MM.1S (cell line): ENCODE measurements around the gene BCL7B.

Experiments
- DNase-seq: peaks from one replicate; pipeline ENCODE4 v3.0.0-alpha.2; 2015
- H2AFZ ChIP-seq: fragments of 300-600 bp; sonication (generic); 2 replicates; pipeline ENCODE4 v1.6.0; 2016; ENCODE audit warnings: antibody characterized with exemption, low read length
- H3F3A ChIP-seq: fragments of 300-600 bp; sonication (generic); 2 replicates; pipeline ENCODE4 v1.6.1; 2016; ENCODE audit warnings: mild to moderate bottlenecking, antibody characterized with exemption, low read length, moderate library complexity, mixed read lengths; ENCODE audit not compliant: insufficient read depth
- H3K27ac ChIP-seq: fragments of 300-600 bp; sonication (generic); 2 replicates; pipeline ENCODE4 v1.5.1; 2016; ENCODE audit warnings: mild to moderate bottlenecking, low read length
- H3K27me3 ChIP-seq: fragments of 300-600 bp; sonication (generic); replicated peaks from 2 replicates; pipeline ENCODE4 v1.6.0; 2016; ENCODE audit warnings: low read length; ENCODE audit not compliant: insufficient read depth
- H3K36me3 ChIP-seq: fragments of 300-600 bp; sonication (generic); replicated peaks from 2 replicates; pipeline ENCODE4 v1.6.1; 2016; ENCODE audit warnings: mild to moderate bottlenecking, low read length, mixed read lengths; ENCODE audit not compliant: insufficient read depth
- H3K4me1 ChIP-seq: fragments of 300-600 bp; sonication (generic); 2 replicates; pipeline ENCODE4 v1.6.1; 2016; ENCODE audit warnings: low read length, mixed read lengths
- H3K4me2 ChIP-seq: fragments of 300-600 bp; sonication (generic); 2 replicates; pipeline ENCODE4 v1.6.0; 2016; ENCODE audit warnings: low read depth, low read length
- H3K4me3 ChIP-seq: fragments of 300-600 bp; sonication (generic); 2 replicates; pipeline ENCODE4 v1.5.1; 2016; ENCODE audit warnings: low read length, mixed read lengths
- H3K79me2 ChIP-seq: fragments of 300-600 bp; sonication (generic); 2 replicates; pipeline ENCODE4 v1.6.1; 2016; ENCODE audit warnings: mixed run types, low read length, mixed read lengths
- H3K9ac ChIP-seq: fragments of 300-600 bp; sonication (generic); 2 replicates; pipeline ENCODE4 v1.6.1; 2016; ENCODE audit warnings: low read length, mixed read lengths
- H3K9me2 ChIP-seq: fragments of 300-600 bp; sonication (generic); replicated peaks from 2 replicates; pipeline ENCODE4 v1.6.1; 2016; ENCODE audit warnings: mild to moderate bottlenecking, low read length, mixed read lengths; ENCODE audit not compliant: insufficient read depth
- H3K9me3 ChIP-seq: fragments of 300-600 bp; sonication (generic); replicated peaks from 2 replicates; pipeline ENCODE4 v1.6.1; 2016; ENCODE audit warnings: mild to moderate bottlenecking, low read length, mixed read lengths; ENCODE audit not compliant: insufficient read depth
- H4K20me1 ChIP-seq: fragments of 300-600 bp; sonication (generic); 2 replicates; pipeline ENCODE4 v1.6.1; 2016; ENCODE audit warnings: mild to moderate bottlenecking, low read length, moderate library complexity, mixed read lengths; ENCODE audit not compliant: insufficient read depth
- EZH2 ChIP-seq: fragments of 300-600 bp; sonication (generic); optimal IDR thresholded peaks from 2 replicates; pipeline ENCODE3; 2017; ENCODE audit warnings: low read depth, mild to moderate bottlenecking, antibody characterized with exemption, low read length, mixed read lengths
- EZH2phosphoT487 ChIP-seq: fragments of 300-600 bp; sonication (generic); IDR thresholded peaks from 2 replicates; pipeline ENCODE4 v1.6.1; 2018; ENCODE audit warnings: antibody characterized with exemption, low read length
- TF ChIP-seq, protein P1 (sequence below): fragments of 300-600 bp; sonication (generic); IDR thresholded peaks from 2 replicates; pipeline ENCODE4 v1.5.1; 2016; ENCODE audit warnings: antibody characterized with exemption, low read length, mixed read lengths

Gene BCL7B

DNA sequence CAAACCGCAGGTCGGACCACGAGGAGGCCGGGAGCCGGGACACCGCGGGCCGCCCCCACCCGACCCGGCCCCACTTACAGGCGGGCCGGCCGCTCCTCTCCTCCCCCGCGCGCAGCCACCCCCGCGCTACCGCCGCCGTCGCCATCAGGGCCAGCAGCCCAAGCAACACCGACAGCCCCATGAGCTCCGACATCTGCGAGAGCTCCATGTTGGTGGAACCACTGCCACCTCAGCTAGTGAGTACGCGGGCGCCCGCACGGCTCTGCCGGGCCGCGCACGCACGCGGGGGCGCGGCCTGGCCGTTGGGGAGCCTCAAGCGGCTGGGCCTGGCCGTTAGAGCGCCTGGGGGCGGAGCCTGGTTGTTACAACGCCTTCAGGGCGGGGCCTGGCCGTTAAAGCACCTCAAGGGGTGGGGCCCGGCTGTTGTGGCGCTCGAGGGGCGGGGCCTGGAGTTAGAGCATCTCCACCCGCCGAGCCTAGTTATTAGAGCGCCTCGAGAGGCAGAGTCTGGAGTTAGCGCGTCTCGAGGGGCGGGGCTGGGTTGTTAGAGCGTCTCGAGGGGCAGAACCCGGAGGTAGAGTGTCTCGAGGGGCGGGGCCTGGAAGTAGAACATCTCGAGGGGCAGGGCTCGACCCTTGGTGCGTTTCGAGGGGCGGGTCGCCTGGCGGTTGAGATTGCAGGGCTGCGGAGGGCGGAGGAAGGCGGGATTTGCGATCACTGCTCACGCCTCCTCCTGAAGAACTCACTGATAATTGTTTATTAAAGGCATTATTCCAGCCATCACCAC lies 21.0 kb upstream of the BCL7B start, which contains the start of gene TBL2:
TSS of gene TBL2 (minus strand) at position 238 of the 787 bp plus-strand sequence. CDS start at position 208, 30 bp downstream.
- Histone ChIP-seq H3K9ac (peak within 1 kb of the TSS; percentile 94), H3K4me2 (peak within 1 kb of the TSS; percentile 96), H4K20me1 (no peaks in the 10 kb centered on the region), H3K9me3 (no peaks in the 10 kb centered on the region), H3K79me2 (peaks cover 42% of the 10 kb centered on the region), H3K27ac (peak within 1 kb of the TSS; percentile 50; the same call in 1 of the 2 replicates), H3F3A (peaks cover 4% of the 10 kb centered on the region; the same call in 1 of the 2 replicates), H3K4me1 (0 out of 2 replicates have a peak, but pooled peaks cover 3% of the 10 kb centered on the region), H2AFZ (peak within 1 kb of the TSS; percentile 88), H3K4me3 (peak within 1 kb of the TSS; percentile 92), H3K36me3 (0 out of 2 replicates have a peak, but pooled peaks cover 10% of the 10 kb centered on the region), H3K27me3 (no peaks in the 10 kb centered on the region), H3K9me2 (no peaks in the 10 kb centered on the region)
- DNase-seq, result peak; percentile 99
- TF ChIP-seq EZH2 (no peak), EZH2phosphoT487 (no peak)
- TF ChIP-seq, protein P1, sequence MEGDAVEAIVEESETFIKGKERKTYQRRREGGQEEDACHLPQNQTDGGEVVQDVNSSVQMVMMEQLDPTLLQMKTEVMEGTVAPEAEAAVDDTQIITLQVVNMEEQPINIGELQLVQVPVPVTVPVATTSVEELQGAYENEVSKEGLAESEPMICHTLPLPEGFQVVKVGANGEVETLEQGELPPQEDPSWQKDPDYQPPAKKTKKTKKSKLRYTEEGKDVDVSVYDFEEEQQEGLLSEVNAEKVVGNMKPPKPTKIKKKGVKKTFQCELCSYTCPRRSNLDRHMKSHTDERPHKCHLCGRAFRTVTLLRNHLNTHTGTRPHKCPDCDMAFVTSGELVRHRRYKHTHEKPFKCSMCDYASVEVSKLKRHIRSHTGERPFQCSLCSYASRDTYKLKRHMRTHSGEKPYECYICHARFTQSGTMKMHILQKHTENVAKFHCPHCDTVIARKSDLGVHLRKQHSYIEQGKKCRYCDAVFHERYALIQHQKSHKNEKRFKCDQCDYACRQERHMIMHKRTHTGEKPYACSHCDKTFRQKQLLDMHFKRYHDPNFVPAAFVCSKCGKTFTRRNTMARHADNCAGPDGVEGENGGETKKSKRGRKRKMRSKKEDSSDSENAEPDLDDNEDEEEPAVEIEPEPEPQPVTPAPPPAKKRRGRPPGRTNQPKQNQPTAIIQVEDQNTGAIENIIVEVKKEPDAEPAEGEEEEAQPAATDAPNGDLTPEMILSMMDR, result peak; percentile 29

DNA sequence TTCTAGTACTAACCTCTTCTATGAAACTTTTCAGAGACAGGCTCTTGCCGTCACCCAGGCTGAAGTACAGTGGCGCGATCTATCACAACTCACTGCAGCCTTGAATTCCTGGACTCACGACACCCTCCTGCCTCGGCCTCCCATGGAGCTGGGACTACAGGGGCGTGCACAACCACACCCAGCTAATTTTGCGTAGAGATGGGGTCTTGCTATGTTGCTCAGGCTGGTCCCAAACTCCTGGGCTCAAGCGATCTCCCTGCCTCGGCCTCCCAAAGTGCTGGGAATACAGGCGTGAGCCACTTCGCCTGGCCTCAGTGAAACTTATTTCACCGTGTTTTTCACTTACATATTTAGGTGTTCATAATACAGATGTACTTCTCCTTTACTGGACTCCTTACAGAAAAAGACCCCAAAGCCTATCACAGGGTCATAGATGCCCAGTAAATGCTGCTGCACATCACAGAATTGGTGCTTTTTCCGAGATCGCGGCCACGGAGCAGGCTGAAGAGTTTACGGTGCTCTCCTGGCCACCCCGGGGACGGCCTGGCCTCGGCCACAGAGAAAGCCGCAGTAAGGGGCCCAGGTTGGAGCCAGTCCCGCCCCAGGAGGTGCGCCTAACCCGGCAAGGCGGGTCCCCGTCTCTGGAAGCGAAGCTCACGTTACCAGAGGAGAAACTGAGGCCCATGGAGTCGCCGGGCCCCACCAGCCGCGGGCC lies 20.3 kb upstream of the BCL7B start:
- Histone ChIP-seq H3K36me3 (0 out of 2 replicates have a peak, but pooled peaks cover 10% of the 10 kb centered on the region), H3K79me2 (peaks cover 42% of the 10 kb centered on the region), H2AFZ (peak overlapping the region; percentile 41), H3F3A (peaks cover 4% of the 10 kb centered on the region; the same call in 1 of the 2 replicates), H3K4me3 (peak overlapping the region; percentile 92), H4K20me1 (no peaks in the 10 kb centered on the region), H3K9ac (peak overlapping the region; percentile 94), H3K4me1 (0 out of 2 replicates have a peak, but pooled peaks cover 3% of the 10 kb centered on the region), H3K27ac (peak overlapping the region; percentile 50; the same call in 1 of the 2 replicates), H3K4me2 (peak overlapping the region; percentile 96), H3K9me3 (no peaks in the 10 kb centered on the region), H3K27me3 (no peaks in the 10 kb centered on the region), H3K9me2 (no peaks in the 10 kb centered on the region)
- peak; percentile 35 for DNase-seq
- no peak for TF ChIP-seq EZH2
- TF ChIP-seq, protein P1, result no peak
- no peak for TF ChIP-seq EZH2phosphoT487

DNA sequence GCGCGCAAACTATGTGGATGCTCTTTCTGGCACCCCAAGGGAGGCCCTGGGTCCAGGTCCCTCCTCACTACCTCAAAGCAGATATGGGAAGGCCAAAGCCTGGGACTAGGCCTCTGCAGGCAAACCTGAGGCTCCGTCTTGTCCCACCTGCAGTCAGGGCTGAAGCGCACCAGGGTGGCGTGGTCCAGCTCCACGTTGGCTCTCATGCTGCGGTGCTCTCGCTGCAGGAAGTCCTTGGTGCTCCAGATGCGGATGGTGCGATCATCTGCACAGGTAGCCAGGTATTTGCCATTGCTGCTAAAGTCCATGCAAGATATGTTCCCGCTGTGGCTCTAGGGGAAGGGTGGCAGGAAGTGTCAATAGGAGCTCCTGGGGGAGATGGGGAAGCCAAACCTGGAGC lies 16.3 kb upstream of the BCL7B start:
- H3K4me2 ChIP-seq, result no peak overlapping the region
- no peaks in the 10 kb centered on the region for H4K20me1 ChIP-seq
- H3F3A ChIP-seq, result no peaks in the 10 kb centered on the region
- no peak overlapping the region for H3K4me3 ChIP-seq
- no peaks in the 10 kb centered on the region for H3K4me1 ChIP-seq
- H3K27me3 ChIP-seq, result no peaks in the 10 kb centered on the region
- H2AFZ ChIP-seq, result no peak overlapping the region
- no peak overlapping the region for H3K9ac ChIP-seq
- no peak for DNase-seq
- H3K79me2 ChIP-seq, result peaks cover 42% of the 10 kb centered on the region
- H3K9me3 ChIP-seq, result no peaks in the 10 kb centered on the region
- TF ChIP-seq, protein P1, result no peak
- TF ChIP-seq EZH2phosphoT487 (no peak), EZH2 (no peak)
- H3K9me2 ChIP-seq, result no peaks in the 10 kb centered on the region
- no peak overlapping the region for H3K27ac ChIP-seq
- peaks cover 10% of the 10 kb centered on the region; the same call in 1 of the 2 replicates for H3K36me3 ChIP-seq
